ENCODE results near the gene CCNI. TPM values are rescaled to one million over a fixed set of nuclear protein-coding genes. Genes with fewer than 3 reads are reported as not detected.
"Not testable (repeated sequence)": the region's sequence is repeated elsewhere in the genome, so short reads cannot be mapped to it uniquely, and the experiment has no call there.

Gene CCNI
- total RNA-seq, 1 experiment from 2014 or later: 213 TPM

GRCh38 chr4:77031544-77031943 is 44.2 kb downstream of the CCNI start (continued):
- TF ChIP-seq SP1 (CRISPR knock-in tag; conservative IDR thresholded peaks at IDR 0.05): no peak

- not testable (repeated sequence) for ATAC-seq, H3K9me3 Mint-ChIP-seq
- CTCF ChIA-PET: interaction anchor here (0.9 to 1.2 kb wide), 3 partner anchors 17 to 174 kb away, joined by 3 to 4 read pairs (median 4); no protein-coding TSS in a partner anchor
These were observed 46.0 kb downstream of the CCNI start for GRCh38 chr4:77029757-77030156.

GRCh38 chr4:77028246-77028645 is 47.5 kb downstream of the CCNI start:
- no peak for ATAC-seq
- ChIA-PET CTCF (no interaction called here), POLR2A (no interaction called here)
- H3K36me3 Mint-ChIP-seq: peaks cover 63% of the 10 kb centered on the region
- no peaks in the 10 kb centered on the region for H3K9me3 Mint-ChIP-seq
- no peaks in the 10 kb centered on the region for H3K27me3 Mint-ChIP-seq (ENCODE audit: low read depth)
- TF ChIP-seq ZNF121 (CRISPR knock-in tag; IDR thresholded peaks at IDR 0.05) (no peak), MXD4 (CRISPR knock-in tag; IDR thresholded peaks at IDR 0.05; ENCODE audit: borderline replicate concordance) (no peak)
- no peak overlapping the region for H3K4me3 Mint-ChIP-seq
- H3K27ac Mint-ChIP-seq: no peak overlapping the region
- H3K4me1 Mint-ChIP-seq: peaks cover 9% of the 10 kb centered on the region
- no peak for DNase-seq (ENCODE audit: low spot score)

More at GRCh38 chr4:77029757-77030156, 46.0 kb downstream of the CCNI start:
- H3K27ac Mint-ChIP-seq; POLR2A ChIA-PET; H3K4me3 Mint-ChIP-seq; H3K4me1 Mint-ChIP-seq; DNase-seq (ENCODE audit: low spot score); H3K27me3 Mint-ChIP-seq (ENCODE audit: low read depth): not testable (repeated sequence)
- peaks cover 62% of the 10 kb centered on the region for H3K36me3 Mint-ChIP-seq

- Mint-ChIP-seq H3K27ac (no peak overlapping the region), H3K4me3 (no peak overlapping the region), H3K36me3 (peaks cover 59% of the 10 kb centered on the region), H3K9me3 (no peaks in the 10 kb centered on the region), H3K27me3 (ENCODE audit: low read depth) (no peaks in the 10 kb centered on the region), H3K4me1 (peaks cover 26% of the 10 kb centered on the region)
- no peak for ATAC-seq
- POLR2A ChIA-PET: no interaction called here
- CTCF ChIA-PET: no interaction called here
- no peak for DNase-seq (ENCODE audit: low spot score)
- TF ChIP-seq EMX1 (CRISPR knock-in tag; IDR thresholded peaks at IDR 0.05): no peak
- TF ChIP-seq ATF1 (CRISPR knock-in tag; IDR thresholded peaks at IDR 0.05): no peak
- TF ChIP-seq FOXK1 (CRISPR knock-in tag; IDR thresholded peaks at IDR 0.05): no peak
- TF ChIP-seq ZSCAN18 (CRISPR knock-in tag; IDR thresholded peaks at IDR 0.05): no peak
- TF ChIP-seq GRHL2 (CRISPR knock-in tag; IDR thresholded peaks at IDR 0.05; ENCODE audit: insufficient replicate concordance, severe bottlenecking): no peak
- TF ChIP-seq IRF2 (CRISPR knock-in tag; IDR thresholded peaks at IDR 0.05; ENCODE audit: borderline replicate concordance, low read depth): no peak
- no peak for TF ChIP-seq FOXP1 (CRISPR knock-in tag; IDR thresholded peaks at IDR 0.05; ENCODE audit: borderline replicate concordance)
- TF ChIP-seq JAZF1 (CRISPR knock-in tag; IDR thresholded peaks at IDR 0.05): no peak
- no peak for TF ChIP-seq ZNF416 (CRISPR knock-in tag; IDR thresholded peaks at IDR 0.05)
These were observed 49.5 kb downstream of the CCNI start for GRCh38 chr4:77026322-77026704.

- H3K4me1 Mint-ChIP-seq: peaks cover 29% of the 10 kb centered on the region
- POLR2A ChIA-PET: no interaction called here
- no peak overlapping the region for H3K4me3 Mint-ChIP-seq
- DNase-seq (ENCODE audit: low spot score) (no peak), ATAC-seq (no peak)
- no peaks in the 10 kb centered on the region for H3K27me3 Mint-ChIP-seq (ENCODE audit: low read depth)
- H3K27ac Mint-ChIP-seq: no peak overlapping the region
- TF ChIP-seq ZSCAN18 (CRISPR knock-in tag; IDR thresholded peaks at IDR 0.05) (no peak), E2F4 (CRISPR knock-in tag; IDR thresholded peaks at IDR 0.05; ENCODE audit: borderline replicate concordance, low read depth) (no peak), SMAD4 (CRISPR knock-in tag; IDR thresholded peaks at IDR 0.05) (no peak), FOXJ3 (CRISPR knock-in tag; IDR thresholded peaks at IDR 0.05; ENCODE audit: borderline replicate concordance) (no peak)
- peaks cover 59% of the 10 kb centered on the region for H3K36me3 Mint-ChIP-seq
- CTCF ChIA-PET: no interaction called here
- no peaks in the 10 kb centered on the region for H3K9me3 Mint-ChIP-seq
These were observed 50.0 kb downstream of the CCNI start for GRCh38 chr4:77025643-77026321.
